Measurements from ENCODE around the gene TXK.

The TXK gene

DNA sequence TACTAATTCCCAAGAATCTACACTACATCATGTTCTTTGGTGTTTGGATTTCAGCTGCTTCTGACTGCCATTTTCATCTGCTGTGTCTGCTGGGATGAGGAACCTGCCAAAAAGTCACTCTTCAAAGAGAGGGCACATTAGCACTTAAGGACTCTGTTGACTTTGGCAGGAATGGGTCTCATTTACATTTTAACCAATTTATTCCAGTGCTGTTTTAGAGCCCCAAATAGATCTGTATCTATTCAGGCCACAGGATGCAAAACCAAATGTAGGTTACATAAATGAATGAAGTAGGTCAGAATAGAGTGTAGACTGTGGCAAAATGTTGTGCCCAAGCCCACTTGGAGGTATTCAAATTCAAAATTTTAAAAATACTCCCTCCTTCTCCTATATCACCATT lies 14.4 kb downstream of the TXK start:
- DNase-seq (ENCODE audit: low read depth), result no peak
- TF ChIP-seq CTCF (IDR thresholded peaks at IDR 0.05; ENCODE audit: low read length, missing control alignments), result no peak
- H3K4me3 ChIP-seq (replicated peaks; ENCODE audit: low read depth, low read length), result no peak overlapping the region

DNA sequence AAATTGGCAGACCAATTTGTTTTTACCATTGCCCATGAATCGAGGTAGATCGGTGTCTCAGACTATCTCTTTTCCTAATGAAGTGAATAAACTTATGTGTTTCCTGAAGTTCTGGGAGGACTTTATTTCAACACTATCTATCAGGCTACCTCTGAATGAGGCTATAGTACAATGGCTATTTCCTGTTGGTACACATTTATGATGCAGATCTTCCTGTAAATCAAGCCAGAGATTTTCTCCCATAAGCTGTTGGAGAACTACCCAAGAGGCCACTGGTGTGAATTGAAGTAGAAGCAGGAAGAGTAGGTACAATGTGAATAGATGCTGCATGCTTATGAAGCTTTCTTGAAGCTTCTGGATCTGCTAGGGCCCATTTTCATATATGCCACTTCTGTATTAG lies 16.0 kb downstream of the TXK start:
- H3K4me3 ChIP-seq (replicated peaks; ENCODE audit: low read depth, low read length), result no peak overlapping the region
- no peak for TF ChIP-seq CTCF (IDR thresholded peaks at IDR 0.05; ENCODE audit: low read length, missing control alignments)
- DNase-seq (ENCODE audit: low read depth), result peak; percentile 39

DNA sequence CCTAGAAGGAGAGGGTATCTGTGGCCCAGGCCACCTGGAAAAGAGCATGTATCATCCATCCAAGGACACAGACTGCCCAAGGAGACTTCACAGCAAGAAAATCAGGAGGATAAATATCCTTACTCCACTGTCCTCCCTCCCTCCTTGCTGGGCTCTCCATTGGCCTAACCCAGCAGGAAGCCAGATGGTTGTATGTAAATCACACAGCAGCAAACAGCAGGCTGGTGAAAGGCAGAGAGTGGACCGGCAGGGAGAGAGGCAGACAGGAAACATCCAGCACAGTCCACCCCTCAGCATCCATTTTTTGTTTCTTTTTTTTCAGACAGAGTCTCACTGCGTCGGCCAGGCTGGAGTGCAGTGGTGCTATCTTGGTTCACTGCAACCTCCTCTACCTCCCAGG lies 17.5 kb downstream of the TXK start:
- no peak for DNase-seq (ENCODE audit: low read depth)
- H3K4me3 ChIP-seq (replicated peaks; ENCODE audit: low read depth, low read length), result no peak overlapping the region
- no peak for TF ChIP-seq CTCF (IDR thresholded peaks at IDR 0.05; ENCODE audit: low read length, missing control alignments)

- TF ChIP-seq CTCF (IDR thresholded peaks at IDR 0.05; ENCODE audit: low read length, missing control alignments), result no peak
- no peak overlapping the region for H3K4me3 ChIP-seq (replicated peaks; ENCODE audit: low read depth, low read length)
- DNase-seq (ENCODE audit: low read depth), result no peak
Observed at GRCh38 chr4:48114412-48114811, 19.6 kb downstream of the TXK start.

DNA sequence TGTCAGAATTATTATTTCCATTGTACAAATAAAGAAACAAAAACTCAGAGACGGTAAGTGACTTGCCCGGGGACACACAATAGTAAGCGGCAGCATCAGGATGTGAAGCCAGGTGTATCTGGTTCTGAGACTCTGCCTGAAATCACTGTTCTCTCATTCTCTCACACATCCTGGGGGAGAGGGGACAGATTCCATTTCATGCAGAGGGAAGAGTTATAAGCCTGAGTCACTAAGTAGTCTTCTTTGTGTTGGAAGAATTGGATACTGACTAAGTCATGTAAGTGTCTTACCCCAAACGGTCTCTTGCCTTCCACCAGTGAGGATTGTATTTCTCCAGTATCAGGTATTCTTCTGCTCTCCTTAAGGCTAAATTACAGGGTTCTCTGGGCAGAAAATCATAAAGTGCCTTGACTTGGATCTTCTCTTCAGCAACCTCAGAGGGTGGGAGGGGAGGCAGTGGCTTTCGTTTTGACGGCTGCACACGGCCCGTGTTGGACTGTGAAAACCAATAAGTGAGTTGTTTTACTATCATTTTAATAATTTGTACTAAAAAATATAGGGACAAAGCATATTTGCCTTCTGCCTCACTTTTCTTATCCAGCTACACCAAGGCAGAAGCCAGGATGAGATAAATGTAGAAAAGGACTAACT lies 21.9 kb downstream of the TXK start:
- no peak for TF ChIP-seq CTCF (IDR thresholded peaks at IDR 0.05; ENCODE audit: low read length, missing control alignments)
- no peak for DNase-seq (ENCODE audit: low read depth)
- H3K4me3 ChIP-seq (replicated peaks; ENCODE audit: low read depth, low read length), result no peak overlapping the region

DNA sequence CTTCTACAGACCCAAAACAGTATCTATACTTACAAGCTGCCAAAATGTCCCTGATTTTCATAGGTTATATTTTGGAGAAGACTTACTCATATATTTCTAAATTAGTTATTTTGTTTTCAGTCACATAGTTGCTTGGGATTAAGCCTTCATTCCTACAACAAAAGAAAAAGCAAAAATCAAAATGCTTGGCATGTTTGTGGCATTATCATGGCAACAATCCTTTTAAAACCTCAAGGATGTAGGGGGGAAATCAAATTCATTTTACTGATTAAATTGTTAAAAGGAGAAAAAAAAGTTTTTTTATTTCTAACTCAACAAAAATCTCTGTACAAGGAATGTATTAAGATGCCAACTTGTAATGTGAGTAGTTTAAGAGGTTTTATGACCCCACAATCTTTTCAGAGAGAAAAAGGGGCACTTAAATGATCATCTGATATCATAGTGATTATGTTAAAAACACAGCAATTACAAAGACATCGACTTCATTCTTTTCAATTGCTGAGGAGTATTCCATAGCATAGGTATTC lies 23.5 kb downstream of the TXK start:
- no peak for TF ChIP-seq CTCF (IDR thresholded peaks at IDR 0.05; ENCODE audit: low read length, missing control alignments)
- no peak overlapping the region for H3K4me3 ChIP-seq (replicated peaks; ENCODE audit: low read depth, low read length)
- DNase-seq (ENCODE audit: low read depth), result no peak
